KMS-11 (cell line): ENCODE measurements around the gene STXBP5.

ENCODE experiments used
- H2AFZ ChIP-seq: fragments of 200-600 bp; sonication (generic); 2 replicates; pipeline ENCODE4 v1.6.1; 2016; ENCODE audit warnings: antibody characterized with exemption, mixed run types, low read depth
- H3K27ac ChIP-seq: fragments of 200-600 bp; sonication (generic); 2 replicates; pipeline ENCODE4 v1.6.1; 2016; ENCODE audit warnings: mild to moderate bottlenecking, mixed run types
- H3K27me3 ChIP-seq: fragments of 200-600 bp; sonication (generic); 2 replicates; pipeline ENCODE4 v1.6.1; 2017; ENCODE audit warnings: mild to moderate bottlenecking, low read depth, mixed run types, moderate library complexity; ENCODE audit not compliant: insufficient read depth
- H3K36me3 ChIP-seq: fragments of 200-600 bp; sonication (generic); 2 replicates; pipeline ENCODE4 v1.6.1; 2017; ENCODE audit warnings: mild to moderate bottlenecking, mixed run types; ENCODE audit not compliant: insufficient read depth
- H3K4me1 ChIP-seq: fragments of 200-600 bp; sonication (generic); 2 replicates; pipeline ENCODE4 v1.6.1; 2016; ENCODE audit warnings: mild to moderate bottlenecking, low read depth, mixed run types; ENCODE audit not compliant: poor library complexity, severe bottlenecking
- H3K4me2 ChIP-seq: fragments of 200-600 bp; sonication (generic); 2 replicates; pipeline ENCODE4 v1.7.0; 2016; ENCODE audit warnings: mild to moderate bottlenecking, mixed run types
- H3K4me3 ChIP-seq: fragments of 200-600 bp; sonication (generic); IDR thresholded peaks from 2 replicates; pipeline ENCODE4 v1.6.1; 2017; ENCODE audit warnings: low read depth, low read length, mixed read lengths; ENCODE audit not compliant: insufficient read depth
- H3K79me2 ChIP-seq: fragments of 200-600 bp; sonication (generic); 2 replicates; pipeline ENCODE4 v1.6.1; 2016; ENCODE audit warnings: low read depth, mixed run types; ENCODE audit not compliant: insufficient read depth
- H3K9ac ChIP-seq: fragments of 200-600 bp; sonication (generic); 2 replicates; pipeline ENCODE4 v1.6.1; 2016; ENCODE audit warnings: mild to moderate bottlenecking, mixed run types
- H4K20me1 ChIP-seq: fragments of 200-600 bp; sonication (generic); 2 replicates; pipeline ENCODE4 v1.6.1; 2016; ENCODE audit warnings: mild to moderate bottlenecking, mixed run types; ENCODE audit not compliant: insufficient read depth
- CTCF ChIP-seq: fragments of 200-600 bp; sonication (generic); conservative IDR thresholded peaks from 2 replicates; pipeline ENCODE4 v1.6.1; 2017; ENCODE audit warnings: low read depth, mild to moderate bottlenecking, antibody characterized with exemption, low read length, moderate library complexity, mixed read lengths

STXBP5 gene

GRCh38 chr6:147266821-147267220, 62.6 kb downstream of the STXBP5 start:
- Histone ChIP-seq H3K4me1 (no peaks in the 10 kb centered on the region), H3K36me3 (no peaks in the 10 kb centered on the region), H2AFZ (no peak overlapping the region), H3K4me2 (no peak overlapping the region), H4K20me1 (no peaks in the 10 kb centered on the region), H3K27me3 (no peaks in the 10 kb centered on the region), H3K4me3 (no peak overlapping the region), H3K79me2 (no peaks in the 10 kb centered on the region), H3K27ac (no peak overlapping the region), H3K9ac (no peak overlapping the region)
- TF ChIP-seq CTCF, result no peak

GRCh38 chr6:147267658-147268057, 63.4 kb downstream of the STXBP5 start:
- Histone ChIP-seq H3K4me1 (no peaks in the 10 kb centered on the region), H3K36me3 (no peaks in the 10 kb centered on the region), H3K9ac (no peak overlapping the region), H3K4me3 (no peak overlapping the region), H3K4me2 (no peak overlapping the region), H3K27ac (no peak overlapping the region), H3K27me3 (no peaks in the 10 kb centered on the region), H2AFZ (no peak overlapping the region), H4K20me1 (no peaks in the 10 kb centered on the region), H3K79me2 (no peaks in the 10 kb centered on the region)
- TF ChIP-seq CTCF, result no peak

- no peaks in the 10 kb centered on the region for H3K4me1 ChIP-seq
- no peaks in the 10 kb centered on the region for H4K20me1 ChIP-seq
- no peak overlapping the region for H2AFZ ChIP-seq
- no peaks in the 10 kb centered on the region for H3K79me2 ChIP-seq
- TF ChIP-seq CTCF, result no peak
- H3K4me2 ChIP-seq, result no peak overlapping the region
- no peaks in the 10 kb centered on the region for H3K27me3 ChIP-seq
- no peaks in the 10 kb centered on the region for H3K36me3 ChIP-seq
- H3K4me3 ChIP-seq, result no peak overlapping the region
- H3K27ac ChIP-seq, result no peak overlapping the region
- no peak overlapping the region for H3K9ac ChIP-seq
Observed at GRCh38 chr6:147268254-147268653, 64.0 kb downstream of the STXBP5 start.

- Histone ChIP-seq H3K9ac (no peak overlapping the region), H3K36me3 (no peaks in the 10 kb centered on the region)
Observed at GRCh38 chr6:147274012-147274411, 69.8 kb downstream of the STXBP5 start.

More at GRCh38 chr6:147274012-147274411, 69.8 kb downstream of the STXBP5 start:
- Histone ChIP-seq H3K4me1 (no peaks in the 10 kb centered on the region), H3K79me2 (no peaks in the 10 kb centered on the region), H3K4me2 (no peak overlapping the region), H4K20me1 (no peaks in the 10 kb centered on the region), H3K27me3 (no peaks in the 10 kb centered on the region), H2AFZ (no peak overlapping the region), H3K27ac (no peak overlapping the region), H3K4me3 (no peak overlapping the region)
- TF ChIP-seq CTCF, result no peak
